Endothelial cell of umbilical vein (primary cell): ENCODE data around the gene THBS3. TPM values are rescaled to one million over a fixed set of nuclear protein-coding genes. Genes with fewer than 3 reads are reported as not detected.

Experiments used
- BruUV-seq: library from RNA; stranded (reverse); fragments of 400-500 nt; replicated peaks from 2 replicates; lab custom pipeline; 2021; lab: Mats Ljungman, UMichigan
- CTCF ChIA-PET: fragments of 300-600, 350-600 bp; sonication (Branson Sonifier 250); formaldehyde crosslinking; loops from one replicate; lab custom pipeline; 2021; ENCODE audit warnings: antibody characterized with exemption, inconsistent platforms; lab: Charles Lee
- POLR2A ChIA-PET: fragments of 300-600, 350-600 bp; sonication (Branson Sonifier 250); formaldehyde crosslinking; loops from one replicate; lab custom pipeline; 2021; ENCODE audit warnings: antibody characterized with exemption, inconsistent platforms; lab: Charles Lee
- DNase-seq: peaks from one replicate; pipeline ENCODE4 v3.0.0-alpha.2; 2011; ENCODE audit warnings: low read depth, low spot score
- FAIRE-seq: peaks from 2 replicates; lab custom pipeline; 2011; peaks lifted over from hg19 to GRCh38; lab: Jason Lieb, UNC
- H2AFZ ChIP-seq: 2 replicates; pipeline ENCODE4 v1.6.0; 2012; ENCODE audit warnings: low read depth, low read length, control low read depth, inconsistent platforms
- H3K27ac ChIP-seq: 2 replicates; pipeline ENCODE4 v1.5.1; 2011; ENCODE audit warnings: low read depth, mild to moderate bottlenecking, control low read depth, low read length, moderate library complexity; ENCODE audit not compliant: insufficient read depth
- H3K27me3 ChIP-seq, 2 experiments: 2 replicates each; pipeline versions ENCODE4 v1.6.0 to v1.6.1; 2011; ENCODE audit warnings: low read length in 2 of 2, mixed read lengths in 1 of 2; ENCODE audit not compliant: control insufficient read depth in 2 of 2, insufficient read depth in 2 of 2
- H3K36me3 ChIP-seq, 2 experiments: 2 replicates in 1 of 2; 3 replicates in 1 of 2; pipeline ENCODE4 v1.5.1; 2011; ENCODE audit warnings: low read length in 2 of 2, mild to moderate bottlenecking in 1 of 2, moderate library complexity in 1 of 2; ENCODE audit not compliant: control insufficient read depth in 2 of 2, insufficient read depth in 2 of 2; ENCODE audit errors: extremely low read depth in 1 of 2
- H3K4me1 ChIP-seq: 3 replicates; pipeline ENCODE4 v1.5.1; 2011; ENCODE audit warnings: mild to moderate bottlenecking, low read length; ENCODE audit not compliant: control insufficient read depth, insufficient read depth; ENCODE audit errors: extremely low read depth
- H3K4me2 ChIP-seq: 2 replicates; pipeline ENCODE4 v1.6.1; 2011; ENCODE audit warnings: low read length, control low read depth, mixed read lengths; ENCODE audit not compliant: insufficient read depth
- H3K4me3 ChIP-seq, 3 experiments: fragments of 200-600 bp in 1 of 3; sonication (generic), shearing (Covaris generic) in 1 of 3; replicated peaks in 1 of 3; 2 replicates each; pipeline ENCODE4 v1.5.1; 2011 to 2016; ENCODE audit warnings: control low read depth in 3 of 3, low read length in 3 of 3, mild to moderate bottlenecking in 2 of 3, inconsistent platforms in 1 of 3, low read depth in 1 of 3, moderate library complexity in 1 of 3; ENCODE audit not compliant: insufficient read depth in 1 of 3
- H3K79me2 ChIP-seq: 2 replicates; pipeline ENCODE4 v1.6.0; 2012; ENCODE audit warnings: low read length, inconsistent platforms; ENCODE audit not compliant: control insufficient read depth, insufficient read depth
- H3K9ac ChIP-seq: replicated peaks from 2 replicates; pipeline ENCODE3; 2011; ENCODE audit warnings: low read length, control low read depth; ENCODE audit not compliant: insufficient read depth; ENCODE audit errors: extremely low read depth
- H3K9me1 ChIP-seq: replicated peaks from 3 replicates; pipeline ENCODE4 v1.6.0; 2011; ENCODE audit warnings: mild to moderate bottlenecking, low read length; ENCODE audit not compliant: control insufficient read depth, insufficient read depth; ENCODE audit errors: extremely low read depth
- H3K9me3 ChIP-seq: replicated peaks from 2 replicates; pipeline ENCODE4 v1.5.1; 2012; ENCODE audit warnings: low read length, inconsistent platforms; ENCODE audit not compliant: control insufficient read depth, insufficient read depth
- H4K20me1 ChIP-seq: replicated peaks from 2 replicates; pipeline ENCODE3; 2011; ENCODE audit warnings: mild to moderate bottlenecking, low read length; ENCODE audit not compliant: control insufficient read depth, insufficient read depth; ENCODE audit errors: extremely low read depth
- CTCF ChIP-seq, 2 donors: IDR thresholded peaks; 1 replicate in 1 of 2; 2 replicates in 1 of 2; pipeline ENCODE4 v1.5.1; 2011; ENCODE audit warnings: low read length in 2 of 2, mild to moderate bottlenecking in 2 of 2, moderate library complexity in 2 of 2, control low read depth in 1 of 2, inconsistent platforms in 1 of 2, low read depth in 1 of 2; ENCODE audit not compliant: insufficient read depth in 1 of 2; ENCODE audit errors: extremely low read depth in 1 of 2
- EZH2 ChIP-seq: IDR thresholded peaks from 2 replicates; pipeline ENCODE4 v1.6.1; 2012; ENCODE audit warnings: borderline replicate concordance, low read depth, mild to moderate bottlenecking, moderate library complexity, low read length, inconsistent platforms; ENCODE audit not compliant: severe bottlenecking
- FOS ChIP-seq: IDR thresholded peaks from 2 replicates; pipeline ENCODE4 v1.6.1; 2011; ENCODE audit warnings: mild to moderate bottlenecking, low read length, moderate library complexity, borderline replicate concordance; ENCODE audit not compliant: insufficient read depth
- GATA2 ChIP-seq: IDR thresholded peaks from 2 replicates; pipeline ENCODE4 v1.7.0; 2011; ENCODE audit warnings: low read depth, mild to moderate bottlenecking, moderate library complexity, mixed read lengths, low read length; ENCODE audit not compliant: insufficient read length, insufficient read depth
- JUN ChIP-seq: IDR thresholded peaks from 2 replicates; pipeline ENCODE4 v1.6.1; 2011; ENCODE audit warnings: borderline replicate concordance, low read depth; ENCODE audit not compliant: insufficient read length, insufficient read depth
- MAX ChIP-seq: IDR thresholded peaks from 2 replicates; pipeline ENCODE4 v1.6.1; 2011; ENCODE audit not compliant: insufficient read depth, insufficient read length
- MYC ChIP-seq: IDR thresholded peaks from one replicate; pipeline ENCODE4 v1.6.1; 2011; ENCODE audit warnings: mild to moderate bottlenecking, low read depth, low read length
- POLR2A ChIP-seq: IDR thresholded peaks from 2 replicates; pipeline ENCODE4 v1.6.1; 2012; ENCODE audit warnings: low read depth, mild to moderate bottlenecking, control low read depth, low read length
- POLR2AphosphoS5 ChIP-seq: IDR thresholded peaks from 2 replicates; pipeline ENCODE4 v1.6.1; 2012; ENCODE audit warnings: low read depth, mild to moderate bottlenecking, control low read depth, low read length, moderate library complexity; ENCODE audit not compliant: insufficient read depth
- dilution Hi-C: fragments of 300-500 bp; cut with MboI; formaldehyde crosslinking; loops from one replicate; pipeline ENCODE4 v1.15.0; 2019; ENCODE audit warnings: low sequenced_read_pairs; ENCODE audit not compliant: extremely low pct_ligation_motif_present
- intact Hi-C: fragments of 100-400 bp; cut with micrococcal nuclease; formaldehyde crosslinking; loops from one replicate; pipeline ENCODE4 v1.10.0; 2022
- polyA plus RNA-seq, 4 experiments: library from polyadenylated mRNA; depleted of rRNA in 3 of 4; stranded (reverse) in 3 of 4; unstranded in 1 of 4; fragments of >200 nt; gene quantifications; 2 replicates each; pipeline versions ENCODE4 v1.2.1 to v1.2.3, GENCODE V29; 2011 to 2012; ENCODE audit warnings: missing spikeins in 1 of 4
- total RNA-seq: library from RNA; stranded (reverse); gene quantifications from 2 replicates; pipeline ENCODE4 v1.2.3, GENCODE V29; 2021

The THBS3 gene
- total and polyA plus RNA-seq, 2 donors (not counting 3 experiments of a cell fraction or from before 2014, with no cell fraction given): 23.6 to 25.7 TPM

- CTCF ChIA-PET: no interaction called here
- BruUV-seq: no TSS peak
- dilution Hi-C loops: no loop called here
Measured at GRCh38 chr1:155179112-155180031, 28.3 kb downstream of the THBS3 start.

GRCh38 chr1:155178441-155179111 lies 29.1 kb downstream of the THBS3 start:
- FAIRE-seq (no peak), DNase-seq (no peak)
- Histone ChIP-seq H3K27ac (no peak overlapping the region), H2AFZ (no peak overlapping the region), H4K20me1 (no peaks in the 10 kb centered on the region), H3K9me1 (no peaks in the 10 kb centered on the region), H3K4me2 (no peak overlapping the region), H3K4me3 (no peak overlapping the region), H3K36me3 (peaks cover 4 to 26% of the 10 kb centered on the region in 2 experiments), H3K9ac (no peak overlapping the region), H3K79me2 (no peaks in the 10 kb centered on the region), H3K4me1 (peaks cover 3% of the 10 kb centered on the region), H3K9me3 (no peaks in the 10 kb centered on the region), H3K27me3 (no peaks in the 10 kb centered on the region)
- TF ChIP-seq MAX (no peak), CTCF (IDR thresholded peaks at IDR 0.05; ENCODE audit: extremely low read depth in 1 of 2, insufficient read depth in 1 of 2, low read depth in 1 of 2, low read length in 2 of 2) (no peak), FOS (no peak), POLR2A (no peak), EZH2 (no peak), GATA2 (no peak), MYC (no peak), JUN (no peak), POLR2AphosphoS5 (no peak)
- BruUV-seq: no TSS peak
- ChIA-PET CTCF (interaction anchor here (2.0 kb wide), 1 partner anchor 14 kb away, joined by 31 read pairs; no protein-coding TSS in a partner anchor), POLR2A (no interaction called here)
- dilution Hi-C loops (no loop called here), intact Hi-C loops (no loop called here)

More at GRCh38 chr1:155179112-155180031, 28.3 kb downstream of the THBS3 start:
- POLR2A ChIA-PET: no interaction called here
- no peaks in the 10 kb centered on the region for H3K9me1 ChIP-seq
- no peaks in the 10 kb centered on the region for H3K79me2 ChIP-seq
- H3K27ac ChIP-seq: no peak overlapping the region
- no peaks in the 10 kb centered on the region for H3K9me3 ChIP-seq
- no peaks in the 10 kb centered on the region for H3K27me3 ChIP-seq
- DNase-seq (no peak), FAIRE-seq (no peak)
- H3K36me3 ChIP-seq: peaks cover 4 to 26% of the 10 kb centered on the region in 2 experiments
- TF ChIP-seq MAX: no peak
- no peak for TF ChIP-seq POLR2A
- TF ChIP-seq JUN: no peak
- H3K4me3 ChIP-seq: no peak overlapping the region
- no peak overlapping the region for H3K4me2 ChIP-seq
- H2AFZ ChIP-seq: no peak overlapping the region
- H3K4me1 ChIP-seq: no peaks in the 10 kb centered on the region
- intact Hi-C loops: no loop called here
- no peak overlapping the region for H3K9ac ChIP-seq
- H4K20me1 ChIP-seq: no peaks in the 10 kb centered on the region
